CD4-positive, CD25-positive, alpha-beta regulatory T cell (primary cell): Measurements from ENCODE around the gene OPCML. TPM values are rescaled to one million over a fixed set of nuclear protein-coding genes. Genes with fewer than 3 reads are reported as not detected.

Experiments
- ATAC-seq, 2 donors: fragments of 150-1000 bp; cut with Tn5 transposase; one replicate each; pipeline ENCODE4 v1.10.0; 2021; ENCODE audit warnings: low read depth in 2 of 2, moderate number of reproducible peaks in 2 of 2, moderate library complexity in 1 of 2
- DNase-seq, 3 donors: peaks; one replicate each; pipeline versions ENCODE4 v3.0.0 to v3.0.0-alpha.2; 2012 to 2022; ENCODE audit warnings: mixed read lengths in 1 of 3
- H3K27ac ChIP-seq: one replicate; pipeline ENCODE4 v1.7.0; 2013; ENCODE audit warnings: mild to moderate bottlenecking, low read length; ENCODE audit not compliant: insufficient read depth, poor library complexity, severe bottlenecking
- H3K27me3 ChIP-seq: one replicate; pipeline ENCODE4 v1.7.0; 2013; ENCODE audit warnings: low read length; ENCODE audit not compliant: control insufficient read depth, insufficient read depth
- H3K36me3 ChIP-seq: one replicate; pipeline ENCODE4 v1.7.0; 2013; ENCODE audit warnings: mild to moderate bottlenecking, low read length, moderate library complexity; ENCODE audit not compliant: control insufficient read depth, insufficient read depth
- H3K4me1 ChIP-seq: 2 replicates; pipeline ENCODE4 v1.7.0; 2013; ENCODE audit warnings: mild to moderate bottlenecking, low read length; ENCODE audit not compliant: insufficient read depth, control insufficient read depth, poor library complexity, severe bottlenecking
- H3K4me3 ChIP-seq: one replicate; pipeline ENCODE4 v1.7.0; 2013; ENCODE audit warnings: low read depth, mild to moderate bottlenecking, low read length, moderate library complexity
- H3K9me3 ChIP-seq, 2 experiments: 1 replicate in 1 of 2; 2 replicates in 1 of 2; pipeline ENCODE4 v1.7.0; 2013; ENCODE audit warnings: low read length in 2 of 2, mild to moderate bottlenecking in 1 of 2, moderate library complexity in 1 of 2; ENCODE audit not compliant: control insufficient read depth in 2 of 2
- H3K27ac Mint-ChIP-seq, 3 donors: one replicate each; pipeline ENCODE4 v1.8.0; 2020 to 2022; ENCODE audit warnings: mild to moderate bottlenecking in 3 of 3, mixed read lengths in 3 of 3, moderate library complexity in 2 of 3
- H3K27me3 Mint-ChIP-seq: one replicate; pipeline ENCODE4 v1.8.0; 2022; ENCODE audit warnings: mild to moderate bottlenecking, mixed read lengths
- H3K36me3 Mint-ChIP-seq: one replicate; pipeline ENCODE4 v1.8.0; 2020; ENCODE audit warnings: mixed read lengths
- H3K4me1 Mint-ChIP-seq, 4 donors: one replicate each; pipeline ENCODE4 v1.8.0; 2020 to 2022; ENCODE audit warnings: mixed read lengths in 4 of 4, mild to moderate bottlenecking in 1 of 4
- H3K4me3 Mint-ChIP-seq, 4 donors: one replicate each; pipeline ENCODE4 v1.8.0; 2020 to 2022; ENCODE audit warnings: mild to moderate bottlenecking in 4 of 4, mixed read lengths in 4 of 4, moderate library complexity in 3 of 4
- H3K9me3 Mint-ChIP-seq, 7 donors: one replicate each; pipeline ENCODE4 v1.8.0; 2020 to 2022; ENCODE audit warnings: mixed read lengths in 7 of 7, mild to moderate bottlenecking in 3 of 7, moderate library complexity in 2 of 7
- polyA plus RNA-seq, 4 donors: library from polyadenylated mRNA; unstranded; fragments of 300-500 nt; fragmentation: Illumina TruSeq; gene quantifications; one replicate each; pipeline ENCODE4 v1.2.3, GENCODE V29; 2021
- total RNA-seq: library from RNA; stranded (reverse); gene quantifications from one replicate; pipeline ENCODE4 v1.2.3, GENCODE V29; 2022

The OPCML gene
- total and polyA plus RNA-seq, 5 donors from 2014 or later: not detected

GRCh38 chr11:133180201-133180600, 352.1 kb downstream of the OPCML start:
- H3K27me3 ChIP-seq: no peaks in the 10 kb centered on the region
- ATAC-seq (no peak), DNase-seq (no peak)
- H3K4me3 ChIP-seq: no peak overlapping the region
- H3K36me3 ChIP-seq: no peaks in the 10 kb centered on the region
- H3K36me3 Mint-ChIP-seq: no peaks in the 10 kb centered on the region
- no peak overlapping the region for H3K27ac Mint-ChIP-seq
- H3K4me3 Mint-ChIP-seq: no peak overlapping the region
- peaks cover 0 to 4% (median 0%) of the 10 kb centered on the region in 7 donors for H3K9me3 Mint-ChIP-seq
- H3K9me3 ChIP-seq: no peaks in the 10 kb centered on the region
- no peak overlapping the region for H3K27ac ChIP-seq
- no peaks in the 10 kb centered on the region for H3K4me1 ChIP-seq
- H3K27me3 Mint-ChIP-seq: peaks cover 4% of the 10 kb centered on the region
- H3K4me1 Mint-ChIP-seq: no peaks in the 10 kb centered on the region

DNA sequence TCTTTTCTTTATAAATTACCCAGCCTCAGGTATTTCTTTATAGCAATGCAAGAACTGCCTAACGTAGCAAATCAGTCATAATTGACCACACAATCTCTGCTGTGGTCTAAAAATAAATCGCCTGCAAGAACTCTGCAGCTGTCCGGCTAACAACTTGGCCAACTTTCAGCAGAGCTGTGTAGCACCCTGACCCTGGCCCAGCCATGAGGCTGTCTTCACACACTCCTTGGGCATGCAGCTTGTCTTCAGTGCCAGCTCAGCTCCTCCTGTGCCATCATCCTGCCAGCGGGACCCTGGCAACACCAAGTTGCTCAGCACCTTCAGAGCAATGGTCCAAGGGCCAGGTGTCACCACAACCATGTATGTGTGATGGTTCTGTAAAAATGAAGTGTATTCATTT, 355.6 kb downstream of the OPCML start:
- ATAC-seq (no peak), DNase-seq (no peak)
- no peaks in the 10 kb centered on the region for H3K27me3 ChIP-seq
- no peaks in the 10 kb centered on the region for H3K4me1 ChIP-seq
- no peaks in the 10 kb centered on the region for H3K36me3 Mint-ChIP-seq
- peaks cover 0 to 2% (median 0%) of the 10 kb centered on the region in 7 donors for H3K9me3 Mint-ChIP-seq
- peaks cover 4% of the 10 kb centered on the region for H3K27me3 Mint-ChIP-seq
- H3K9me3 ChIP-seq: no peaks in the 10 kb centered on the region
- no peaks in the 10 kb centered on the region for H3K4me1 Mint-ChIP-seq
- H3K27ac Mint-ChIP-seq: no peak overlapping the region
- H3K27ac ChIP-seq: no peak overlapping the region
- H3K36me3 ChIP-seq: no peaks in the 10 kb centered on the region
- H3K4me3 Mint-ChIP-seq: no peak overlapping the region
- no peak overlapping the region for H3K4me3 ChIP-seq

- Mint-ChIP-seq H3K9me3 (peaks cover 0 to 2% (median 0%) of the 10 kb centered on the region in 7 donors), H3K36me3 (no peaks in the 10 kb centered on the region), H3K4me3 (no peak overlapping the region), H3K4me1 (no peaks in the 10 kb centered on the region), H3K27ac (no peak overlapping the region), H3K27me3 (peaks cover 10% of the 10 kb centered on the region)
- no peak for DNase-seq
- Histone ChIP-seq H3K9me3 (no peaks in the 10 kb centered on the region), H3K4me1 (no peaks in the 10 kb centered on the region), H3K36me3 (no peaks in the 10 kb centered on the region), H3K27ac (no peak overlapping the region), H3K4me3 (no peak overlapping the region), H3K27me3 (no peaks in the 10 kb centered on the region)
- no peak for ATAC-seq
These were observed 357.2 kb downstream of the OPCML start for GRCh38 chr11:133175103-133175502.

DNA sequence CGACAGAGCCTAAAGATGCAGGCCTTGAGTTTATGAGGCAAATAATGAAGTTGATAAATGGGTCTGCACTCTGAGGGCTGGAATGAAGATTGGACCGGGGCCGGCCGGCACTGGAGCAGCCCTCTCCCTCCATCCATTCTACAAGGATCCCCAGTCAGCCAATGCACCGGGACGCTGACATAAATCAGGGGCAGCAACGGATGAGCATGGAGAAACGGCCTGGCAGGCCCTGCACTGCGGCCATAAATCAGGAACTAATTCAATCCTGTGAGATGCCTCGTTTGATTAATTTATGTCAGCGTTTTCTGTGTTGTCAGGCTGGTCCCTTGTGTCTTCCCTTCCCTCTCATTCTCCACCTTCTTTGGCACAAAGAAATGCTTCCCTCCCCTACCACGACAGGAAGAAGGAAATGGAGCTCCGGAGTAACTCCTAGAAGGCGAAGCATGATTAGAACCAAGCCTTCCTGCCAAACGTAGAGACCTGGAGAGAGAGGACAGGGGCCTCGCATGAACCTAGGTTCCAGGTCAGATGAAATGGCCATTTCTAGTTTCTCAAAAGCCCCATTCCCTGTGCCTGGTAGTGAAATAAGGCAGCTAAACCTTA, 358.4 kb downstream of the OPCML start:
- Mint-ChIP-seq H3K36me3 (no peaks in the 10 kb centered on the region), H3K9me3 (peaks cover 0 to 2% (median 0%) of the 10 kb centered on the region in 7 donors)
- ATAC-seq: no peak

GRCh38 chr11:133172349-133172748, 360.0 kb downstream of the OPCML start:
- H3K9me3 Mint-ChIP-seq: peaks cover 0 to 3% (median 0%) of the 10 kb centered on the region in 7 donors
- Histone ChIP-seq H3K27ac (no peak overlapping the region), H3K9me3 (no peaks in the 10 kb centered on the region), H3K4me3 (no peak overlapping the region), H3K27me3 (no peaks in the 10 kb centered on the region), H3K36me3 (no peaks in the 10 kb centered on the region), H3K4me1 (no peaks in the 10 kb centered on the region)
- H3K27me3 Mint-ChIP-seq: peaks cover 11% of the 10 kb centered on the region
- H3K36me3 Mint-ChIP-seq: no peaks in the 10 kb centered on the region
- H3K4me1 Mint-ChIP-seq: no peaks in the 10 kb centered on the region
- DNase-seq (no peak), ATAC-seq (no peak)
- H3K27ac Mint-ChIP-seq: no peak overlapping the region
- H3K4me3 Mint-ChIP-seq: no peak overlapping the region

More for the DNA sequence above, 358.4 kb downstream of the OPCML start:
- H3K4me3 Mint-ChIP-seq: no peak overlapping the region
- Histone ChIP-seq H3K9me3 (no peaks in the 10 kb centered on the region), H3K27ac (no peak overlapping the region), H3K36me3 (no peaks in the 10 kb centered on the region), H3K27me3 (no peaks in the 10 kb centered on the region), H3K4me3 (no peak overlapping the region), H3K4me1 (no peaks in the 10 kb centered on the region)
- peaks cover 6% of the 10 kb centered on the region for H3K27me3 Mint-ChIP-seq
- no peak overlapping the region for H3K27ac Mint-ChIP-seq
- H3K4me1 Mint-ChIP-seq: no peaks in the 10 kb centered on the region
- no peak for DNase-seq

DNA sequence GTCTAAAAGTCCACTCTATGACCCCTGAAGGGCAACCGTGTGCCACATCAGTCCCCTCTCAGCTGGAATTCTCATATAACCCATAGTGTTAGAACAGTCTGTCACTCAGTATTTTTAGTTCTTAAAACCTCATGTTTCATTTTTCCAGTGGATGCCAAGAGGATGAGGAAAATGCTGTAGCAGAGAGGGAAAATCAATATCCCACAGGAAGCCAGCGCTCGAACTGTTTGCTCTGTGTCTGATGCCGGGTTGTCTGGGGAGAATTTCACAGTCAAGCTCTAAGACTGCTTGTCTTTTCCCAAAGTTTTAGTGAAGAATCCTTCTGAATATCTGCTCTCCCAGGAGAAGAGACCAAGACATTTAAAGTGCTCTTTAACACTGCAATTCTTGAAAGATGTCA, 360.9 kb downstream of the OPCML start:
- peaks cover 0 to 3% (median 0%) of the 10 kb centered on the region in 7 donors for H3K9me3 Mint-ChIP-seq
- H3K27me3 ChIP-seq: no peaks in the 10 kb centered on the region
- no peaks in the 10 kb centered on the region for H3K4me1 Mint-ChIP-seq
- H3K4me3 ChIP-seq: no peak overlapping the region
- no peak overlapping the region for H3K4me3 Mint-ChIP-seq
- ATAC-seq (no peak), DNase-seq (no peak)
- no peaks in the 10 kb centered on the region for H3K4me1 ChIP-seq
- no peaks in the 10 kb centered on the region for H3K9me3 ChIP-seq
- no peak overlapping the region for H3K27ac ChIP-seq
- H3K27ac Mint-ChIP-seq: no peak overlapping the region
- peaks cover 11% of the 10 kb centered on the region for H3K27me3 Mint-ChIP-seq
- H3K36me3 Mint-ChIP-seq: no peaks in the 10 kb centered on the region
- no peaks in the 10 kb centered on the region for H3K36me3 ChIP-seq

DNA sequence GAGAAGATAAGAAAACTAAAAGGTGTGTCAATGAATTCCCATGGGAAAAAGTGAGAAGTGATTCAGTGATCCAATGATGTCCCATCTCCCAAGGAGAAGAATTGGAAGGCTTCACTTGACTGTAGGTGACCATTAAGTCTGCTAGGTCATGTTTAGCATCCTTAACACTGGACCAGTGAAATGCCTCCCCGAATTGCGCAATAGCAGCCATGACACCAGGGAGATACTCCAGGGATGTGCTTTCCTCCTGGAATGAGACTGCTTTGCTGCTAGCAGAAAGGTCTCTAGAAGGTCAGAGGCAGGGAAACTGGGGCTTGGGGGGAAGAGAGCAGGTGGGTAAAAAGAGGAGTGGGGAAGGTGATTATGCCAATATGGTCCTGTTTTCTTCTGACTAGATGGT, 364.3 kb downstream of the OPCML start:
- Histone ChIP-seq H3K27me3 (no peaks in the 10 kb centered on the region), H3K36me3 (no peaks in the 10 kb centered on the region), H3K9me3 (no peaks in the 10 kb centered on the region), H3K4me1 (no peaks in the 10 kb centered on the region), H3K4me3 (no peak overlapping the region), H3K27ac (no peak overlapping the region)
- H3K27ac Mint-ChIP-seq: no peak overlapping the region
- no peaks in the 10 kb centered on the region for H3K36me3 Mint-ChIP-seq
- ATAC-seq (no peak), DNase-seq (no peak)
- H3K4me3 Mint-ChIP-seq: no peak overlapping the region
- H3K9me3 Mint-ChIP-seq: peaks cover 0 to 3% (median 1%) of the 10 kb centered on the region in 7 donors
- H3K27me3 Mint-ChIP-seq: peaks cover 11% of the 10 kb centered on the region
- no peaks in the 10 kb centered on the region for H3K4me1 Mint-ChIP-seq

GRCh38 chr11:133166662-133167061, 365.6 kb downstream of the OPCML start:
- Mint-ChIP-seq H3K27me3 (peaks cover 11% of the 10 kb centered on the region), H3K36me3 (no peaks in the 10 kb centered on the region), H3K9me3 (peaks cover 0 to 3% (median 0%) of the 10 kb centered on the region in 7 donors), H3K27ac (no peak overlapping the region), H3K4me1 (no peaks in the 10 kb centered on the region), H3K4me3 (no peak overlapping the region)
- no peaks in the 10 kb centered on the region for H3K4me1 ChIP-seq
- H3K27me3 ChIP-seq: no peaks in the 10 kb centered on the region
- ATAC-seq (no peak), DNase-seq (no peak)
- H3K36me3 ChIP-seq: no peaks in the 10 kb centered on the region
- H3K4me3 ChIP-seq: no peak overlapping the region
- H3K9me3 ChIP-seq: no peaks in the 10 kb centered on the region
- no peak overlapping the region for H3K27ac ChIP-seq
